Activated CD4-positive, alpha-beta T cell treated with anti-CD3 and anti-CD28 coated beads, Interleukin-2, amount 10 ng/mL, durations not matched to agents 7 days and 5 days (primary cell): ENCODE data around the gene OVOL1. TPM values are rescaled to one million over a fixed set of nuclear protein-coding genes. Genes with fewer than 3 reads are reported as not detected.

Experiments
- CTCF ChIA-PET: fragments of 350-600 bp; sonication (Branson Sonifier 250); formaldehyde crosslinking; loops from one replicate; lab custom pipeline; 2021; ENCODE audit warnings: antibody characterized with exemption; lab: Charles Lee
- POLR2A ChIA-PET: fragments of 350-600 bp; sonication (Branson Sonifier 250); formaldehyde crosslinking; loops from one replicate; lab custom pipeline; 2021; ENCODE audit warnings: antibody characterized with exemption; lab: Charles Lee
- DNase-seq: peaks from one replicate; pipeline ENCODE4 v3.0.0-alpha.2; 2020
- H3K27ac Mint-ChIP-seq: one replicate; pipeline ENCODE4 v1.8.0; 2021; ENCODE audit warnings: mild to moderate bottlenecking, moderate library complexity, mixed read lengths
- H3K27me3 Mint-ChIP-seq: one replicate; pipeline ENCODE4 v1.8.0; 2021; ENCODE audit warnings: mixed read lengths
- H3K36me3 Mint-ChIP-seq: one replicate; pipeline ENCODE4 v1.8.0; 2021; ENCODE audit warnings: low read depth, mixed read lengths
- H3K4me1 Mint-ChIP-seq: one replicate; pipeline ENCODE4 v1.8.0; 2021; ENCODE audit warnings: mixed read lengths
- H3K4me3 Mint-ChIP-seq: one replicate; pipeline ENCODE4 v1.8.0; 2021; ENCODE audit warnings: mild to moderate bottlenecking, moderate library complexity, mixed read lengths
- H3K9me3 Mint-ChIP-seq: one replicate; pipeline ENCODE4 v1.8.0; 2021; ENCODE audit warnings: mixed read lengths
- total RNA-seq, 2 experiments: library from RNA; stranded (reverse); gene quantifications; one replicate each; pipeline ENCODE4 v1.2.3, GENCODE V29; 2021

OVOL1 gene
- total RNA-seq, 2 experiments from 2014 or later: not detected

DNA sequence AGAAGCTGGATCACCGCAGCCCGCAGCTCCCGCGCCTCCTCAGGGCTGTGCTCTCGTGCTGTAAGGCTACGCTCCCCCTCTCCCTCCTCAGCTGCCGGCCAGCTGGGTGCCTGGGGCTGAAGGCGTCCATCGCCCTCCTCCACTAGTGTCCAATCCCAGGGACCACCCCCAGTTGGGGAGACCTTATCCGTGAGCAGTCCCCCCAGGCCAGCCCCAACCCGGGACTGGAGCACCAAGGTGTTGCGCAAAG is 7.3 kb upstream of the OVOL1 start:
- POLR2A ChIA-PET: interaction anchor here (1.2 kb wide), 1 partner anchor 36 kb away, joined by 3 read pairs; no protein-coding TSS in a partner anchor
- Mint-ChIP-seq H3K36me3 (peaks cover 6% of the 10 kb centered on the region), H3K4me3 (peak overlapping the region; percentile 84), H3K4me1 (peaks cover 11% of the 10 kb centered on the region), H3K27ac (no peak overlapping the region), H3K9me3 (no peaks in the 10 kb centered on the region), H3K27me3 (peaks cover 14% of the 10 kb centered on the region)
- no peak for DNase-seq
- CTCF ChIA-PET: interaction anchor here (0.6 to 5.1 kb wide), 55 partner anchors 9 to 363 kb away, joined by 3 to 73 read pairs (median 5); partner anchors contain the start of genes BANF1, CATSPER1, CCDC85B and FIBP

DNA sequence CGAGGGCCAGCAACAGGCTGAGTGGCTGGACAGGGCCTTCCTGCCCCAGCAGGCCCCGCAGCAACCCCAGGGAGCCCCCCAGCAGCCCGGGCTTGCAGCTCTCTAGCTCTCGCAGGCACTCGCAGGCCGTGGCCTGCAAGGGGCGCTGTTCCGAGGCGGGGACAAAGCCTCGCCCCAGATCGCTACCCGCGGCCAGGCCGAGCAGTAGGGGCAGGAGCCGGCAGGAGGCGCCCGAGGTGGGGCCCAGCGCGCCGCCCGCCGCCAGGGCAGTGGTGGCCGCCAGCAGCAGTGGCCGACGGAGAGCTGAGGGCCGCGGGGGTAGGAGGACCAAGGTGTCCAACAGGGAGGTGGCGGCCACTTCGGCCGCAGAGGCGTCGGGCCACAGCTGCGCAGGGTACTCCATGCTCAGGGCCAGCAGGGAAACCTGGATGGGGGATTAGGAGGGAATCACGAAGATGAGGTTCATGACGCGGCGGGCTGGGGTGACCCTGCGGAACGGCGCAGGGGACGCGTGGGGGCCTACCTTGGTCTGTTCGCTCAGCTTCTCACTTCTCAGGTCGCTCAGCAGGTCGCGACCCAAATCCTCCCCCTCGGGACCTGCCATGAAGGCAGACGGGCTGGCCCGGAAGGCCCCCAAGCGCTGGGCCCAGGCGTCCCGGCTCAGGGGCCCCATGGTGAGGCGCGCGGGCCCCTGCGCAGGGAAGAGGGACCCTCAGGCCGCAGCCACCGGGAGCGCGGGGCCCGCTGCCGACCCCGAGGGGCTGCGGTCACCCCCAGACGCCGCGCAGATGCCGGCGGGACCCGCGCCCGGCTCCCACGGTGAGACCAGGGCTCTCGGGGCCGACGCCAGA is 6.7 kb upstream of the OVOL1 start:
- ChIA-PET CTCF (interaction anchor here (0.6 to 5.1 kb wide), 59 partner anchors 9 to 364 kb away, joined by 3 to 73 read pairs (median 5); partner anchors contain the start of genes BANF1, CATSPER1, CCDC85B and FIBP), POLR2A (interaction anchor here (1.2 kb wide), 1 partner anchor 35 kb away, joined by 3 read pairs; no protein-coding TSS in a partner anchor)
- H3K9me3 Mint-ChIP-seq: no peaks in the 10 kb centered on the region
- peak overlapping the region; percentile 90 for H3K27ac Mint-ChIP-seq
- peaks cover 6% of the 10 kb centered on the region for H3K36me3 Mint-ChIP-seq
- peaks cover 13% of the 10 kb centered on the region for H3K4me1 Mint-ChIP-seq
- DNase-seq: peak; percentile 82
- H3K4me3 Mint-ChIP-seq: peak overlapping the region; percentile 84
- peaks cover 18% of the 10 kb centered on the region for H3K27me3 Mint-ChIP-seq

DNA sequence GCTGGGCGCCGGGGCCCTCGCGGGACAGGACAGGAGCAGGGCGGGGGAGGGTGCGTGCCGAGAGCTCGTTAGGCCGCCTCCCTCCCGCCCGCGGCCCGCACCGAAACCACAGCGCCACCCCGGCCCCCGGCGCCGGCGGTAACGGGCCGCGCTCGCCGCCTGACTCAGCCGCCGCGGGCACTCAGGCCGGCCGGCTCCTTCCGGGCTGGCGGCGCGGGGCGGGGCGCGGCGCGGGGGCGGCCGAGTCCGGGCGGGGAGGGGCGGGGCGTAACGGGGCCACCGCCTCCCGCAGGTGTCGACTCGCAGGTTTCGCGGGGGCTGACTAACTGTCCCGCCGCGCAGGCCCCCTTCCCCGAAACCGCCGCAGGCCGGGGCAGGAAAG is 6.1 kb upstream of the OVOL1 start, which contains the start of gene AP5B1:
AP5B1 (minus strand) TSS at position 207 of the 382 bp plus-strand sequence. CDS start 385 bp downstream, outside the sequence.
- peaks cover 19% of the 10 kb centered on the region for H3K4me1 Mint-ChIP-seq
- H3K9me3 Mint-ChIP-seq: no peaks in the 10 kb centered on the region
- CTCF ChIA-PET: interaction anchor here (0.7 to 5.1 kb wide), 29 partner anchors 10 to 242 kb away, joined by 3 to 73 read pairs (median 7); partner anchors contain the start of genes CCDC85B, FIBP, KAT5 and MUS81
- POLR2A ChIA-PET: no interaction called here
- peak; percentile 63 for DNase-seq
- H3K36me3 Mint-ChIP-seq: peaks cover 6% of the 10 kb centered on the region
- peak within 1 kb of the TSS; percentile 90 for H3K27ac Mint-ChIP-seq
- H3K4me3 Mint-ChIP-seq: peak within 1 kb of the TSS; percentile 84
- H3K27me3 Mint-ChIP-seq: peaks cover 23% of the 10 kb centered on the region

DNA sequence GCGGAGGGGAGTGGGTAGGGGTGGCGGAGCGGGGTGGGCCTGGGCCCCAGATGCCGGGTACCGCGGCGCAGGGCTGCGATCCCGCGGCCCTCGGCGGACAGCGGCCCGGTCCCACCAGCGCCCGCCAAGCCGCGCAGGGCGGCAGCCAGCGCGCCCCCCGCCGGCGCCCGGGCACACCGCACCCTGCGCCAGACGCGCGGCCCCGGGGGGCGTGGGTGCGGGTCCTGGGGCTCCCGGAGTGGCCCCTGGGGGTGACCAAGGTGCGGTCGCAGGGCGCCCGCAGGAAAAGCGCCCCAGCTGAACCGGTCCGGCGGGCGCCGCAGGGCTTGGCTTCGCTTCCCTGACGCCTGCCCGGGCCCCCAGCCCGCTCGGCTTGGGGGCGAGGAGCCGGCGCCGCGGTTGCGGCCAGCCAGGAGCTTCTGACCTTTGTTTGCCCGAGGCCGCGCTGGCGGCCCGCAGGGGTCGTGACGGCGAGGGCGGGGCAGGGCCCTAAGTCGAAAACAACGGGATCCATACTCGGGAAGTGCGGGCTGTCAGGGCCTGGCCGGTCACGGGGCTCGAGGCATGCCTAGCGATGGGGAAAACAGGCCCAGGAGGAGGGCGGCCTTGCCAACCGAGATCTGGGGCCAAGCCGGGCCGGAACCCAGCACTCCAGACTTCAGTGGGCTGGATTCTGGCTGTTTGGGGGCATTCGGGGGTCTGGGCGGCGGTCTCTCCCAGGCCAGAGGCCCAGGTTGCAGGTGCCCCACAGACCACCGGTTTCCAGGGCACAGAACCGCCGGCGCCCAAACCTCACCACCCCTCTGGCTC is 5.5 kb upstream of the OVOL1 start:
- H3K36me3 Mint-ChIP-seq: peaks cover 6% of the 10 kb centered on the region
- no peak overlapping the region for H3K27ac Mint-ChIP-seq
- no peaks in the 10 kb centered on the region for H3K9me3 Mint-ChIP-seq

DNA sequence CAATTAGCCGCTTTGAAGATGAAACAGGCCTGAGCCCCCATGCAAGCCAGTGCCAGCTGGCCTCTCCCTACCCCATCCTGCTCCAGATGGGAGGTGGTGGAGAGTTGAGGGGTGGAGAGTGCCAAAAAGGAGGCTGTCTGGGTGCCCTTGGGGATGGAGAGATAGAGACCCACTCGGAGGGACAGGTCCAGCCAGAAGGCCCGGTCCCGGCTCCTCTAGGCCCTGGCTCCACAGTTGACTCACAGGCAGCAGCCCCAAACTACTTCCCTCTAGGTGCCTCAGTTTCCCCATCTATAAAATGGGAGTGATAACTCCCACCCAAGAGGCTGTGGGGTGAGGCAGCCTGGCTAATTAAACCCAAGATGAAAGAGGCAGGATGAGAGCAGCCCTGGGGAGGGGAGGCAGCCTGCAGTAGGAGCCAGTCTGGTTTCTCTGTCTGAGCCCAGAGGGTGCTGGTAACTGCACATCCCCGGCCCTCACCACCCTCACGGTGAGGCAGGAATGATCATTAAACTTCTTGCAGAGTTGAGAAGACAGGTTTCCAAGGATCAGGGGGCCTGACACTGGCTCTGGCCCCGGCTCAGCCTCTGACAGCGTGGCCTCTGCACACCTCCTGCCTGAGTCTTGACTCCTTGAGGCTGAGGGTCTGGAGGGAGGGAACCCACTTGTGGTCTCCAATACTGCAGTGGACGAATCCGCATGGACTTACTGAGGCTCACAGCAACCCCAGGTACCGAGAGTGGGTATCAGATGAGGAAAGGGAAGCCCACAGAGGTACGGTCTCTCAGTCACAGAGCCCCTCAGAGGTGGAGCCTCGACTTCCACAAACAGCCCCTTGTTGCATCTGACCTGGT is 4.7 kb upstream of the OVOL1 start:
- no peak for DNase-seq
- H3K36me3 Mint-ChIP-seq: peaks cover 2% of the 10 kb centered on the region
- peaks cover 32% of the 10 kb centered on the region for H3K27me3 Mint-ChIP-seq
- H3K9me3 Mint-ChIP-seq: no peaks in the 10 kb centered on the region
- ChIA-PET CTCF (interaction anchor here (0.6 to 2.0 kb wide), 5 partner anchors 10 to 70 kb away, joined by 3 to 6 read pairs (median 5); partner anchors contain the start of gene KAT5), POLR2A (no interaction called here)
- no peak overlapping the region for H3K4me3 Mint-ChIP-seq
- H3K4me1 Mint-ChIP-seq: peaks cover 21% of the 10 kb centered on the region
- no peak overlapping the region for H3K27ac Mint-ChIP-seq

More for the DNA sequence above, 5.5 kb upstream of the OVOL1 start:
- Mint-ChIP-seq H3K4me1 (peaks cover 20% of the 10 kb centered on the region), H3K4me3 (peak overlapping the region; percentile 22), H3K27me3 (peaks cover 27% of the 10 kb centered on the region)
- DNase-seq: no peak
- CTCF ChIA-PET: interaction anchor here (0.6 to 5.1 kb wide), 20 partner anchors 10 to 241 kb away, joined by 3 to 73 read pairs (median 14); partner anchors contain the start of genes CCDC85B, FIBP, KAT5 and MUS81
- POLR2A ChIA-PET: no interaction called here

DNA sequence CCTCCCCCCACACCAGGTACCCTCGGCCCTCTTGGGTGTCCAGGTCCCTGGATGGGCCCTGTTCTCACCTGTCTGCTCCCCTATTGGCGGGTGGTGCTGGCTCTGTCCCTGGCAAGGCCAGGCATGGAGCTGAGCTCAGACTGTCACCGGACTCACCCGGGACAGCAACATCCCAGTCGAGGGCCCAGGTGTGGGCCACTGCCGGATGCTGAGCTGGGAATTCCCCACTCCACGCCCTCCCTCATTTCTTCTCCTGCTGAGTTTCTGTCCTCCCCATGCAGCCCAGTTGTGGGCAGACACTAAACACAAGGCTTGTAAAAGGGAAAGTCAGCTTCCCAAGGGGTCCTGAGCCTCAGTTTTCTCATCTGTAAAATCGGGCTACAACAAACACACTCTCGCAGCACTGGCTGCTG is 4.0 kb upstream of the OVOL1 start:
- Mint-ChIP-seq H3K36me3 (peaks cover 2% of the 10 kb centered on the region), H3K27me3 (peaks cover 33% of the 10 kb centered on the region)
- CTCF ChIA-PET: interaction anchor here (0.9 to 2.0 kb wide), 7 partner anchors 9 to 106 kb away, joined by 3 to 6 read pairs (median 4); partner anchors contain the start of genes FIBP and KAT5

DNA sequence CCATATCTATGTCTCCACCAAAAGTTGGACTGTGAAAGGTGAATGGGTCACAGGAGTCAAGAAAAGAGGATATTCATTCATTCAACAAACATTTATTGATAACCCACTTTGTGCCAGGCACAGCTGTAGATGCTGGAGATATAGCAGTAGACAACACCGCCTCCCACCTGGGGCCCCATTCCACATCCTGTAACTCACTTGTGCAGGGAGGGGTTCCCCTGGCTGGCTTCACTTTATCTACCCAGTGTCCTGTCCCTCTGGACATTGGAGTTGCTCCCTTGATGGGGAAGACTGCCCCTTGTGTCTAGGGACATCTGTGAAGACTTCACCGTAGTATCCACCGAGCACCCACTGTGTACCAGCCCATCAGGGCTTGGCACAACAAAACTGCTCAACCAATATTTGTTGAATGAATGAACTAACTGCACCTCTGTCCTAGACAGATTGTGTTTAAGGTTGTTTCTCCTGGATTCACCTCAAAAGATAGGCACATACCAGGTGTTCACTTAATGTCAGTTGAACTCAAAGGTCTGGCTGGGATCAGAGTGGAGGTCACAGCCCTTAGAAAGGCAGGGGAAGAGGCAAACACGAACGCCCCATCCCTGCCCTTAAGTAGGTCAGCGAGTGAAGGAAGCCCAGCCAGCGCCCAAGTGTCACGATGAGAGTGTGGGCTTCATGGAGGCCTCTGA is 1.4 kb upstream of the OVOL1 start:
- CTCF ChIA-PET: interaction anchor here (0.7 to 1.6 kb wide), 5 partner anchors 16 to 74 kb away, joined by 3 to 6 read pairs (median 3); partner anchors contain the start of genes KAT5 and MUS81
- Mint-ChIP-seq H3K4me3 (no peak overlapping the region), H3K27ac (no peak overlapping the region), H3K9me3 (no peaks in the 10 kb centered on the region), H3K27me3 (peaks cover 54% of the 10 kb centered on the region), H3K36me3 (peaks cover 2% of the 10 kb centered on the region), H3K4me1 (peaks cover 14% of the 10 kb centered on the region)
- POLR2A ChIA-PET: no interaction called here
- no peak for DNase-seq

More for the DNA sequence above, 4.0 kb upstream of the OVOL1 start:
- Mint-ChIP-seq H3K4me1 (peaks cover 22% of the 10 kb centered on the region), H3K27ac (no peak overlapping the region), H3K9me3 (no peaks in the 10 kb centered on the region), H3K4me3 (no peak overlapping the region)
- DNase-seq: no peak
- POLR2A ChIA-PET: no interaction called here

DNA sequence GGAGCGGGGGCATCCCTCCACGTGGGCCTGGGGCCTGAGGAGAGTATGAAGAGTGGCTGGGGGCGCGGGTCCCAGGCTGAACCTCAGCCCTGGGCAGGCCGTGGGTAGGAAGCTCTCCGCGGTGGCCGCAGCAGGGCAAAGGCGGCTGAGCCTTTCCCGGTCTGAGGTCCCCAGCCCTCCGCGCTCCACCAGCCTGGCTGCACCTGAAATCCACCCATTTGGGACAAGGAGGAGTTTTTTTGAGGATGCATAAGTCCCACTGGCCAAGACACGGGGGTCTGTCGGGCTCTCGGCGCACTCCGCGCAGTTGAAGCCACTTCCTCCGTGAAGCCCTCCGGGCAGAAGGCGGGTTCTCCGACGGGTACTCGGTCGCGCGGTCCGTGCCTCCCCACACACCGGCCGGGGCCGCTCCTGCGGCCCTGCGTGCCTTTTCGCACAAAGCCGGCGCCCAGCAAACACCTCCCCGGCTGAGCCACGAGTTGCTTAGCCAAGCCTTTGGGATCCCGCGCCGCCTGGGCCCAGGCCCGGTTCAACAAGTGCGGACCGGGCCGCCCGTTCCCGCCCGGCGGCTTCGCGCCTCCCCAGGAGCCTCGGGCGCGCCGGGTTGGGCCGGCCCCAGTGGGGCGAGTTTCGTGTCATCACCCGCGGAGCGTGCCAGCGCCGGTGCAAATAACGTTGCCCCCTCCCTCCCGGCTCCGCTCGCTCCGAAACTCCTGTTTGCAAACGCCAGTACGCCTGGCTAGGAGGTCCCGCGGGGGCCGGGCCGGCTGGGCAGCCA is 666 bp upstream of the OVOL1 start:
- H3K36me3 Mint-ChIP-seq: peaks cover 2% of the 10 kb centered on the region
- ChIA-PET POLR2A (no interaction called here), CTCF (no interaction called here)
- H3K27ac Mint-ChIP-seq: no peak overlapping the region
- no peak overlapping the region for H3K4me3 Mint-ChIP-seq
- H3K4me1 Mint-ChIP-seq: peaks cover 14% of the 10 kb centered on the region
- no peak for DNase-seq
- H3K27me3 Mint-ChIP-seq: peaks cover 61% of the 10 kb centered on the region
- H3K9me3 Mint-ChIP-seq: no peaks in the 10 kb centered on the region

DNA sequence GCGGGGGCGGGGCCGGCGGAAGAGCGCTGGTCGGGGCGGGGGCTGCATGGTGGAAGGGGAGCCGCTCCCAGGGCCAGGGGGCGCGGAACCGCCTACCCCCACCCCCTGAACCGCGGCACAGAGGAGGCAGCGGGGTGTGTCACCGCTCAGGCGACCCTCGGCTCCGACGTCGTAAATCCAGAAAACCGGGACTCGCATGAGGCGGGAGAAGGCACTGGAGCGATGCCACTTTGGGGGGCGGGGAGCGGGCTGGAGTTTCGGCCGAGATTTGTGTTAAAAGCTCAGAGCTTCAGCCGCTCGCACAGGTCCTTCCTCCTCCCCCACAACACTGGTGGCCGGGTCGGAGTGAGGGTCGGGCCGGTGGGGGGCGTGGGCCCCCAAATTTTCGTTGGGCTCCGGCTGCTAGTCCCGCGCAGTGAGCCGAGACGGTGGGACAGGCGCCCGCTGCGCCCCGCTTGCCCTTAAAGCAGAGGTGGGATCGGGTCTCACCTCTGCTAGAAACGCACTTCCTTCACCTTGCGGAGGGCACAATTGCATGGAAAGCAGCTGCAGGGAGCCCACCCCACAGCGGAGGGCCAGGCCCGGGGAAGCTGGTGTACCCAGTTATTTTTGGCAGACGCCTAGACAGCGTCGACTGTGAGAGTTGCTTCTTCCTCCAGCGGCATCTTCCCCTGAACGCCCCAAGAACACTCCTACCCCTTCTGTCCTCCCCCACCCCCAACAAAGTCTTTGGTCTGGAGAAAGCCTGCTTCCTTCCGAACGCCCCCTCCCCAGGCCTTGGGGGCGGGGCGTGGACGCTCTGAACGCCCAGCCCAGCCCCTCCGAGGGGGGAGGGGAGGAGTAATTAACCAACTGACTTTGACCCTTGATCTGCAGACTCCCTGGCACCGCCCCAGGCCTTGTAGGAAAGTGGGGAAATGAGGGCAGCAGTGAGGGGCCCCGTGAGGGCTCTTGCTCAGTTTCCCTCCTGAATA is 1.1 kb downstream of the OVOL1 start:
- ChIA-PET POLR2A (interaction anchor here (0.7 kb wide), 1 partner anchor 701 kb away, joined by 3 read pairs; no protein-coding TSS in a partner anchor), CTCF (interaction anchor here (0.6 to 6.9 kb wide), 6 partner anchors 9 to 76 kb away, joined by 3 to 73 read pairs (median 4); partner anchors contain the start of genes AP5B1, KAT5 and MUS81)
- peaks cover 2% of the 10 kb centered on the region for H3K36me3 Mint-ChIP-seq
- no peak for DNase-seq
- H3K27me3 Mint-ChIP-seq: peaks cover 62% of the 10 kb centered on the region
- H3K4me3 Mint-ChIP-seq: peak overlapping the region; percentile 61
- peaks cover 14% of the 10 kb centered on the region for H3K4me1 Mint-ChIP-seq
- H3K9me3 Mint-ChIP-seq: no peaks in the 10 kb centered on the region
- no peak overlapping the region for H3K27ac Mint-ChIP-seq

DNA sequence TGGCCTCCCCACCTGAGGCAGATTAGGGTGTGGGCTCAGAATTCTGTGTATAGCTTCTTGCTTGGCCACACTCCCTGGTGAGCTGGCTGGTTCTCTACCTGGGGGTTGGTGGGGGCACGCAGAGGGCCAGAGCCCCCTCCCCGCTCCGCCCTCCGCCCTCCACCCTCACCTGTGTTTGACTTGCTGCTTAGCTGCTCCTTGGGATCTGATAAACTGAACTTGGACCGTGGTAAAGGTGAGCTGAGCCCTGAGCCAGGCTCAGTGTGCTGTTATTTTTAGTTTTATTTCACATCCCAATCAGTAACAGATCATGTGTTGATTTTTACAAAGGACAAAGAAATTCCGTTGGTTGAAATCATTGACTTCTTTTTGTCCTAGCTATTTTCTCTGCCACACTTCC is 2.0 kb downstream of the OVOL1 start:
- ChIA-PET POLR2A (no interaction called here), CTCF (interaction anchor here (0.6 to 6.9 kb wide), 7 partner anchors 10 to 77 kb away, joined by 3 to 73 read pairs (median 3); partner anchors contain the start of genes AP5B1, KAT5 and MUS81)
- H3K27ac Mint-ChIP-seq: no peak overlapping the region
- no peak overlapping the region for H3K4me3 Mint-ChIP-seq
- H3K27me3 Mint-ChIP-seq: peaks cover 56% of the 10 kb centered on the region
- DNase-seq: no peak
- H3K4me1 Mint-ChIP-seq: peaks cover 14% of the 10 kb centered on the region
- H3K36me3 Mint-ChIP-seq: peaks cover 2% of the 10 kb centered on the region
- H3K9me3 Mint-ChIP-seq: no peaks in the 10 kb centered on the region
